ENCODE data around the gene LRRC38. TPM values are rescaled to one million over a fixed set of nuclear protein-coding genes. Genes with fewer than 3 reads are reported as not detected.

The LRRC38 gene
- total and polyA plus RNA-seq, 2 of the 8 experiments (the other 6 are each of a cell fraction or from before 2014, with no cell fraction given): 0.17 to 0.63 TPM

DNA sequence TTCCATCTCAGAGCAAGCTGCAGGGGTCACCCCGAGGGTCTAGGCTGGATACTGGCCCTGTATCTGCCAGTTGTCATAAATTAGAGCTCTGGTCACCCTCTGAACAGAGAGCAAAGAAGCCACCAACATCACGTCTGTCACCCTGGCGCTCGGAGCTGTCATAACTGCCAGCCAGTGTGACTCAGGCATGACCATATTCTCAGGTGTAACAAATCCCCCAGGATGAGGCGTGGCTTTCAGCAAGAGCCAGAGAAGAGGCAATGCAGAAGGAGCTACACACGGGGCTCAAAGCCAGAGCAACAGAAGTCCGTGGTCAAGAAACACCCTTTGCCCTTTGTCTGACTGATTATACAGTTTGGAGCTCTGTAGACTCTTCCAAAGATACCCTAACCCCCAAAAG is 63.6 kb downstream of the LRRC38 start:
- H3K4ac ChIP-seq (replicated peaks; ENCODE audit: insufficient read length, low read depth, low read length): no peak overlapping the region
- no peak overlapping the region for H2BK15ac ChIP-seq (ENCODE audit: low read length)
- no peaks in the 10 kb centered on the region for H3K4me1 ChIP-seq (replicated peaks in 1 of 4; ENCODE audit: control insufficient read depth in 3 of 4, insufficient read depth in 4 of 4, low read length in 3 of 4)
- ChIA-PET POLR2A (ENCODE audit: partially characterized antibody) (no interaction called here), CTCF (ENCODE audit: partially characterized antibody) (no interaction called here)
- H3K27me3 ChIP-seq (replicated peaks in 1 of 4; ENCODE audit: control insufficient read depth in 3 of 4, extremely low read depth in 1 of 4, insufficient read depth in 3 of 4, low read length in 3 of 4): no peaks in the 10 kb centered on the region
- DNase-seq (ENCODE audit: low read depth in 1 of 2, low spot score in 2 of 2): no peak
- no peak overlapping the region for H4K91ac ChIP-seq (replicated peaks; ENCODE audit: insufficient read length, low read length)
- no peak overlapping the region for H2BK20ac ChIP-seq (ENCODE audit: low read length)
- no peak overlapping the region for H3K4me3 ChIP-seq (ENCODE audit: extremely low read depth in 1 of 4, insufficient read depth in 2 of 4, low read depth in 3 of 4, low read length in 4 of 4)
- no peak overlapping the region for H2BK5ac ChIP-seq (ENCODE audit: low read depth, low read length)
- H2BK120ac ChIP-seq (replicated peaks; ENCODE audit: low read depth, low read length): no peak overlapping the region
- no peak overlapping the region for H3K9ac ChIP-seq (replicated peaks in 1 of 4; ENCODE audit: extremely low read depth in 1 of 4, low read depth in 3 of 4, low read length in 3 of 4)
- no peaks in the 10 kb centered on the region for H4K20me1 ChIP-seq (replicated peaks in 1 of 2; ENCODE audit: control insufficient read depth in 1 of 2, insufficient read depth in 2 of 2, low read length in 2 of 2)
- no peak overlapping the region for H3K4me2 ChIP-seq (ENCODE audit: insufficient read depth in 1 of 2, low read depth in 2 of 2, low read length in 2 of 2)
- H4K5ac ChIP-seq (ENCODE audit: insufficient read length, low read depth, low read length): no peak overlapping the region
- no peaks in the 10 kb centered on the region for H3K23me2 ChIP-seq (ENCODE audit: low read depth, low read length)
- no peak overlapping the region for H3K27ac ChIP-seq (ENCODE audit: low read depth, low read length)
- no peak overlapping the region for H2AFZ ChIP-seq (ENCODE audit: low read length)
- H3K79me2 ChIP-seq (ENCODE audit: control insufficient read depth in 1 of 2, insufficient read depth in 2 of 2, low read length in 2 of 2): no peaks in the 10 kb centered on the region
- no peak overlapping the region for H2AK5ac ChIP-seq (ENCODE audit: low read depth, low read length)
- H3K23ac ChIP-seq (ENCODE audit: insufficient read length): no peak overlapping the region
- no peak overlapping the region for H2BK12ac ChIP-seq (ENCODE audit: low read depth, low read length)
- no peak for FAIRE-seq
- no peak overlapping the region for H3K18ac ChIP-seq (ENCODE audit: extremely low read depth, low read length)
- 62% methylated on average over 7 of the region's 7 CpGs; no CpG with 5 or more reads in 1 of the 2 experiments for WGBS, 2 experiments (ENCODE audit: extremely low coverage in 1 of 2, insufficient coverage in 1 of 2, insufficient read length in 1 of 2, insufficient replicate concordance in 2 of 2, low coverage in 1 of 2, low lambda C conversion rate in 2 of 2, missing lambda C conversion rate in 1 of 2)
- H3K79me1 ChIP-seq (ENCODE audit: low read depth, low read length): no peaks in the 10 kb centered on the region
- H4K8ac ChIP-seq (ENCODE audit: extremely low read depth, insufficient read depth, low read length): no peak overlapping the region
- H3K14ac ChIP-seq (ENCODE audit: insufficient read length): no peak overlapping the region
- H3K36me3 ChIP-seq (ENCODE audit: control insufficient read depth in 2 of 4, insufficient read depth in 4 of 4, low read length in 3 of 4): no peaks in the 10 kb centered on the region
- H3K56ac ChIP-seq (replicated peaks; ENCODE audit: insufficient read length, low read depth, low read length): no peak overlapping the region
- peaks cover 33 to 67% of the 10 kb centered on the region in 2 experiments for H3K9me3 ChIP-seq (ENCODE audit: insufficient read depth in 2 of 2, low read depth in 1 of 2, low read length in 1 of 2)
- TF ChIP-seq, protein P1, sequence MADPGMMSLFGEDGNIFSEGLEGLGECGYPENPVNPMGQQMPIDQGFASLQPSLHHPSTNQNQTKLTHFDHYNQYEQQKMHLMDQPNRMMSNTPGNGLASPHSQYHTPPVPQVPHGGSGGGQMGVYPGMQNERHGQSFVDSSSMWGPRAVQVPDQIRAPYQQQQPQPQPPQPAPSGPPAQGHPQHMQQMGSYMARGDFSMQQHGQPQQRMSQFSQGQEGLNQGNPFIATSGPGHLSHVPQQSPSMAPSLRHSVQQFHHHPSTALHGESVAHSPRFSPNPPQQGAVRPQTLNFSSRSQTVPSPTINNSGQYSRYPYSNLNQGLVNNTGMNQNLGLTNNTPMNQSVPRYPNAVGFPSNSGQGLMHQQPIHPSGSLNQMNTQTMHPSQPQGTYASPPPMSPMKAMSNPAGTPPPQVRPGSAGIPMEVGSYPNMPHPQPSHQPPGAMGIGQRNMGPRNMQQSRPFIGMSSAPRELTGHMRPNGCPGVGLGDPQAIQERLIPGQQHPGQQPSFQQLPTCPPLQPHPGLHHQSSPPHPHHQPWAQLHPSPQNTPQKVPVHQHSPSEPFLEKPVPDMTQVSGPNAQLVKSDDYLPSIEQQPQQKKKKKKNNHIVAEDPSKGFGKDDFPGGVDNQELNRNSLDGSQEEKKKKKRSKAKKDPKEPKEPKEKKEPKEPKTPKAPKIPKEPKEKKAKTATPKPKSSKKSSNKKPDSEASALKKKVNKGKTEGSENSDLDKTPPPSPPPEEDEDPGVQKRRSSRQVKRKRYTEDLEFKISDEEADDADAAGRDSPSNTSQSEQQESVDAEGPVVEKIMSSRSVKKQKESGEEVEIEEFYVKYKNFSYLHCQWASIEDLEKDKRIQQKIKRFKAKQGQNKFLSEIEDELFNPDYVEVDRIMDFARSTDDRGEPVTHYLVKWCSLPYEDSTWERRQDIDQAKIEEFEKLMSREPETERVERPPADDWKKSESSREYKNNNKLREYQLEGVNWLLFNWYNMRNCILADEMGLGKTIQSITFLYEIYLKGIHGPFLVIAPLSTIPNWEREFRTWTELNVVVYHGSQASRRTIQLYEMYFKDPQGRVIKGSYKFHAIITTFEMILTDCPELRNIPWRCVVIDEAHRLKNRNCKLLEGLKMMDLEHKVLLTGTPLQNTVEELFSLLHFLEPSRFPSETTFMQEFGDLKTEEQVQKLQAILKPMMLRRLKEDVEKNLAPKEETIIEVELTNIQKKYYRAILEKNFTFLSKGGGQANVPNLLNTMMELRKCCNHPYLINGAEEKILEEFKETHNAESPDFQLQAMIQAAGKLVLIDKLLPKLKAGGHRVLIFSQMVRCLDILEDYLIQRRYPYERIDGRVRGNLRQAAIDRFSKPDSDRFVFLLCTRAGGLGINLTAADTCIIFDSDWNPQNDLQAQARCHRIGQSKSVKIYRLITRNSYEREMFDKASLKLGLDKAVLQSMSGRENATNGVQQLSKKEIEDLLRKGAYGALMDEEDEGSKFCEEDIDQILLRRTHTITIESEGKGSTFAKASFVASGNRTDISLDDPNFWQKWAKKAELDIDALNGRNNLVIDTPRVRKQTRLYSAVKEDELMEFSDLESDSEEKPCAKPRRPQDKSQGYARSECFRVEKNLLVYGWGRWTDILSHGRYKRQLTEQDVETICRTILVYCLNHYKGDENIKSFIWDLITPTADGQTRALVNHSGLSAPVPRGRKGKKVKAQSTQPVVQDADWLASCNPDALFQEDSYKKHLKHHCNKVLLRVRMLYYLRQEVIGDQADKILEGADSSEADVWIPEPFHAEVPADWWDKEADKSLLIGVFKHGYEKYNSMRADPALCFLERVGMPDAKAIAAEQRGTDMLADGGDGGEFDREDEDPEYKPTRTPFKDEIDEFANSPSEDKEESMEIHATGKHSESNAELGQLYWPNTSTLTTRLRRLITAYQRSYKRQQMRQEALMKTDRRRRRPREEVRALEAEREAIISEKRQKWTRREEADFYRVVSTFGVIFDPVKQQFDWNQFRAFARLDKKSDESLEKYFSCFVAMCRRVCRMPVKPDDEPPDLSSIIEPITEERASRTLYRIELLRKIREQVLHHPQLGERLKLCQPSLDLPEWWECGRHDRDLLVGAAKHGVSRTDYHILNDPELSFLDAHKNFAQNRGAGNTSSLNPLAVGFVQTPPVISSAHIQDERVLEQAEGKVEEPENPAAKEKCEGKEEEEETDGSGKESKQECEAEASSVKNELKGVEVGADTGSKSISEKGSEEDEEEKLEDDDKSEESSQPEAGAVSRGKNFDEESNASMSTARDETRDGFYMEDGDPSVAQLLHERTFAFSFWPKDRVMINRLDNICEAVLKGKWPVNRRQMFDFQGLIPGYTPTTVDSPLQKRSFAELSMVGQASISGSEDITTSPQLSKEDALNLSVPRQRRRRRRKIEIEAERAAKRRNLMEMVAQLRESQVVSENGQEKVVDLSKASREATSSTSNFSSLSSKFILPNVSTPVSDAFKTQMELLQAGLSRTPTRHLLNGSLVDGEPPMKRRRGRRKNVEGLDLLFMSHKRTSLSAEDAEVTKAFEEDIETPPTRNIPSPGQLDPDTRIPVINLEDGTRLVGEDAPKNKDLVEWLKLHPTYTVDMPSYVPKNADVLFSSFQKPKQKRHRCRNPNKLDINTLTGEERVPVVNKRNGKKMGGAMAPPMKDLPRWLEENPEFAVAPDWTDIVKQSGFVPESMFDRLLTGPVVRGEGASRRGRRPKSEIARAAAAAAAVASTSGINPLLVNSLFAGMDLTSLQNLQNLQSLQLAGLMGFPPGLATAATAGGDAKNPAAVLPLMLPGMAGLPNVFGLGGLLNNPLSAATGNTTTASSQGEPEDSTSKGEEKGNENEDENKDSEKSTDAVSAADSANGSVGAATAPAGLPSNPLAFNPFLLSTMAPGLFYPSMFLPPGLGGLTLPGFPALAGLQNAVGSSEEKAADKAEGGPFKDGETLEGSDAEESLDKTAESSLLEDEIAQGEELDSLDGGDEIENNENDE (IDR thresholded peaks at IDR 0.05; ENCODE audit: insufficient replicate concordance, low read length): no peak
